Activated naive CD8-positive, alpha-beta T cell treated with anti-CD3 and anti-CD28 coated beads, Interleukin-2, amount 50 U/mL, for 16 hours (primary cell): Measurements from ENCODE around the gene SOWAHB.

Experiments used
- DNase-seq: peaks from one replicate; pipeline ENCODE4 v3.0.0-alpha.2; 2020; ENCODE audit warnings: low read depth, low spot score

SOWAHB gene

GRCh38 chr4:76897536-76898384, at the start of gene SOWAHB:
SOWAHB (minus strand) TSS chr4:76898144; CDS start chr4:76897849, 295 bp downstream.
- no peak for DNase-seq

- no peak for DNase-seq
These were observed 49.4 kb upstream of the SOWAHB start for GRCh38 chr4:76947369-76947768.

- no peak for DNase-seq
These were observed 45.8 kb upstream of the SOWAHB start for GRCh38 chr4:76943790-76944189.

- DNase-seq: no peak
These were observed 45.2 kb upstream of the SOWAHB start for GRCh38 chr4:76943129-76943620.

GRCh38 chr4:76939184-76939583, 41.2 kb upstream of the SOWAHB start:
- DNase-seq: no peak

GRCh38 chr4:76931576-76932276, 33.8 kb upstream of the SOWAHB start:
- no peak for DNase-seq

- no peak for DNase-seq
These were observed 33.1 kb upstream of the SOWAHB start for GRCh38 chr4:76931087-76931486.

GRCh38 chr4:76930685-76931084, 32.7 kb upstream of the SOWAHB start:
- DNase-seq: no peak

- DNase-seq: no peak
These were observed 28.9 kb upstream of the SOWAHB start for GRCh38 chr4:76926841-76927240.

- DNase-seq: no peak
These were observed 25.8 kb upstream of the SOWAHB start for GRCh38 chr4:76923619-76924357.

GRCh38 chr4:76920715-76921114, 22.8 kb upstream of the SOWAHB start:
- no peak for DNase-seq

GRCh38 chr4:76909711-76910110, 11.8 kb upstream of the SOWAHB start:
- DNase-seq: no peak

- DNase-seq: no peak
These were observed 7.6 kb upstream of the SOWAHB start for GRCh38 chr4:76905521-76905920.

GRCh38 chr4:76904646-76905190, 6.8 kb upstream of the SOWAHB start:
- DNase-seq: no peak

GRCh38 chr4:76902233-76902890, 4.4 kb upstream of the SOWAHB start:
- no peak for DNase-seq

- DNase-seq: no peak
These were observed 1.2 kb upstream of the SOWAHB start for GRCh38 chr4:76898949-76899645.

- DNase-seq: no peak
These were observed 395 bp upstream of the SOWAHB start for GRCh38 chr4:76898385-76898692.

GRCh38 chr4:76896614-76897535, 1.1 kb downstream of the SOWAHB start:
- DNase-seq: no peak

- no peak for DNase-seq
These were observed 1.9 kb downstream of the SOWAHB start for GRCh38 chr4:76896048-76896447.

- no peak for DNase-seq
These were observed 2.3 kb downstream of the SOWAHB start for GRCh38 chr4:76895619-76896018.
